OCI-LY3 (cell line): ENCODE results near the gene MVB12A.
A peak's percentile ranks its signal among the peaks of the same experiment; 100 is the strongest.

Experiments used
- H2AFZ ChIP-seq: fragments of 200-600, 300-600 bp; shearing (Covaris generic); 2 replicates; pipeline ENCODE4 v1.6.0; 2014; ENCODE audit warnings: antibody characterized with exemption, low read depth, low read length
- H3K27ac ChIP-seq: fragments of 200-600, 300-600 bp; sonication (generic); 2 replicates; pipeline ENCODE4 v1.5.1; 2014; ENCODE audit warnings: mild to moderate bottlenecking, low read length, moderate library complexity, mixed read lengths
- H3K27me3 ChIP-seq: fragments of 200-600, 300-600 bp; sonication (generic); 2 replicates; pipeline ENCODE4 v1.6.1; 2014; ENCODE audit warnings: low read depth, low read length, mixed read lengths
- H3K36me3 ChIP-seq: fragments of 200-600, 300-600 bp; sonication (generic); replicated peaks from 2 replicates; pipeline ENCODE3; 2014; ENCODE audit warnings: low read depth, low read length, mixed read lengths
- H3K4me1 ChIP-seq: fragments of 300-600, 200-600 bp; sonication (generic); 2 replicates; pipeline ENCODE4 v1.6.1; 2014; ENCODE audit warnings: low read length, mixed read lengths
- H3K4me2 ChIP-seq: fragments of 200-600, 300-600 bp; sonication (generic); 2 replicates; pipeline ENCODE4 v1.6.1; 2014; ENCODE audit warnings: low read length, mixed read lengths
- H3K4me3 ChIP-seq: fragments of 300-600, 200-600 bp; sonication (generic); 2 replicates; pipeline ENCODE4 v1.5.1; 2014; ENCODE audit warnings: antibody characterized with exemption, mild to moderate bottlenecking, low read length, moderate library complexity
- H3K79me2 ChIP-seq: fragments of 300-600, 200-600 bp; shearing (Covaris generic); 2 replicates; pipeline ENCODE4 v1.6.1; 2014; ENCODE audit warnings: mild to moderate bottlenecking, low read length, mixed read lengths
- H3K9ac ChIP-seq: fragments of 300-600, 200-600 bp; shearing (Covaris generic); 2 replicates; pipeline ENCODE4 v1.6.0; 2014; ENCODE audit warnings: mild to moderate bottlenecking, low read length, moderate library complexity
- H3K9me3 ChIP-seq: fragments of 200-600, 300-600 bp; shearing (Covaris generic); 2 replicates; pipeline ENCODE4 v1.6.1; 2014; ENCODE audit warnings: low read length, mixed read lengths; ENCODE audit not compliant: insufficient read depth
- H4K20me1 ChIP-seq: fragments of 200-600, 300-600 bp; sonication (generic); 2 replicates; pipeline ENCODE4 v1.6.1; 2016; ENCODE audit warnings: low read length, mixed read lengths; ENCODE audit not compliant: insufficient read depth
- EZH2phosphoT487 ChIP-seq: fragments of 200-600 bp; shearing (Covaris generic); IDR thresholded peaks from 2 replicates; pipeline ENCODE4 v1.6.1; 2018; ENCODE audit warnings: antibody characterized with exemption, mixed run types, low read depth
- TF ChIP-seq, protein P1 (sequence below): fragments of 200-600, 300-600 bp; sonication (generic); IDR thresholded peaks from 2 replicates; pipeline ENCODE4 v1.5.1; 2014; ENCODE audit warnings: antibody characterized with exemption, low read length, low read depth

The MVB12A gene

DNA sequence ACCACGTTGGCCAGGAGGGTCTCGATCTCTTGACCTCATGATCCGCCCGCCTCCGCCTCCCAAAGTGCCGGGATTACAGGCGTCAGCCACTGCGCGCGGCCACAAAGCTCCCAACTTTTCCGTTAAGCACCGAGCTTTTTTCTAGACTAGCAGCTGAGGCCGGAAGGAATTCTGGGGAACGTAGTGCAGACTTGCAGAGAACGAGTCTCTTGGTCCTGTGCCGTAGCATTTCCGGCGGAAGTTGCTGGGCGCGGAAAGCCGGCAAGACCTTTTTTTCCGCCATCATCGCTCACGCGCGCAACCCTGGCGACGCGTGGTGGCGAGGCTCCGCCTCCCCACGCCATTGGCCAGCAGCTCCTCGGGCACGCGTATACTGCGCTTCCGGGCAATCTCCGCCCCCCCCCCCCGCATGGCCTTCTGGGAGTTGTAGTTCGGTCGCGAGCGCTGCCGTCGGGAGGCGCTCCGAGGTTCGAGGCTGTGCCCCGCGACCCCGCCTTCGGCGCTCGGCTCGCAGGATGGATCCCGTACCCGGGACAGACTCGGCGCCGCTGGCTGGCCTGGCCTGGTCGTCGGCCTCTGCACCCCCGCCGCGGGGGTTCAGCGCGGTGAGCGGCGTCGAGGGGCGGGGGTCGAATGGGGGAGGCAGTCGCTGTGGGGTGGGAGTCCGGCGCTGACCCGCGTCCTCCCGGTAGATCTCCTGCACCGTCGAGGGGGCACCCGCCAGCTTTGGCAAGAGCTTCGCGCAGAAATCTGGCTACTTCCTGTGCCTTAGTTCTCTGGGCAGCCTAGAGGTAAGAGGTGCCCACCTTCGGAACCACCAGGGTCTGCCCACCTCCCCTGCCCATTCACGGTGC lies at the start of gene MVB12A:
TSS of gene MVB12A (plus strand) at position 427 of the 854 bp plus-strand sequence. CDS start at position 516, 89 bp downstream.
- H3K27me3 ChIP-seq, result no peaks in the 10 kb centered on the region
- H3K4me3 ChIP-seq, result peak within 1 kb of the TSS; percentile 85
- no peak for TF ChIP-seq EZH2phosphoT487
- TF ChIP-seq, protein P1, sequence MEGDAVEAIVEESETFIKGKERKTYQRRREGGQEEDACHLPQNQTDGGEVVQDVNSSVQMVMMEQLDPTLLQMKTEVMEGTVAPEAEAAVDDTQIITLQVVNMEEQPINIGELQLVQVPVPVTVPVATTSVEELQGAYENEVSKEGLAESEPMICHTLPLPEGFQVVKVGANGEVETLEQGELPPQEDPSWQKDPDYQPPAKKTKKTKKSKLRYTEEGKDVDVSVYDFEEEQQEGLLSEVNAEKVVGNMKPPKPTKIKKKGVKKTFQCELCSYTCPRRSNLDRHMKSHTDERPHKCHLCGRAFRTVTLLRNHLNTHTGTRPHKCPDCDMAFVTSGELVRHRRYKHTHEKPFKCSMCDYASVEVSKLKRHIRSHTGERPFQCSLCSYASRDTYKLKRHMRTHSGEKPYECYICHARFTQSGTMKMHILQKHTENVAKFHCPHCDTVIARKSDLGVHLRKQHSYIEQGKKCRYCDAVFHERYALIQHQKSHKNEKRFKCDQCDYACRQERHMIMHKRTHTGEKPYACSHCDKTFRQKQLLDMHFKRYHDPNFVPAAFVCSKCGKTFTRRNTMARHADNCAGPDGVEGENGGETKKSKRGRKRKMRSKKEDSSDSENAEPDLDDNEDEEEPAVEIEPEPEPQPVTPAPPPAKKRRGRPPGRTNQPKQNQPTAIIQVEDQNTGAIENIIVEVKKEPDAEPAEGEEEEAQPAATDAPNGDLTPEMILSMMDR, result no peak
- H3K4me2 ChIP-seq, result peak within 1 kb of the TSS; percentile 91
- H3K9ac ChIP-seq, result peak within 1 kb of the TSS; percentile 88
- peaks cover 12% of the 10 kb centered on the region for H3K4me1 ChIP-seq
- no peaks in the 10 kb centered on the region for H4K20me1 ChIP-seq
- H3K36me3 ChIP-seq, result no peaks in the 10 kb centered on the region
- no peaks in the 10 kb centered on the region for H3K9me3 ChIP-seq
- H3K79me2 ChIP-seq, result no peaks in the 10 kb centered on the region
- H3K27ac ChIP-seq, result peak within 1 kb of the TSS; percentile 53
- H2AFZ ChIP-seq, result peak within 1 kb of the TSS; percentile 97

DNA sequence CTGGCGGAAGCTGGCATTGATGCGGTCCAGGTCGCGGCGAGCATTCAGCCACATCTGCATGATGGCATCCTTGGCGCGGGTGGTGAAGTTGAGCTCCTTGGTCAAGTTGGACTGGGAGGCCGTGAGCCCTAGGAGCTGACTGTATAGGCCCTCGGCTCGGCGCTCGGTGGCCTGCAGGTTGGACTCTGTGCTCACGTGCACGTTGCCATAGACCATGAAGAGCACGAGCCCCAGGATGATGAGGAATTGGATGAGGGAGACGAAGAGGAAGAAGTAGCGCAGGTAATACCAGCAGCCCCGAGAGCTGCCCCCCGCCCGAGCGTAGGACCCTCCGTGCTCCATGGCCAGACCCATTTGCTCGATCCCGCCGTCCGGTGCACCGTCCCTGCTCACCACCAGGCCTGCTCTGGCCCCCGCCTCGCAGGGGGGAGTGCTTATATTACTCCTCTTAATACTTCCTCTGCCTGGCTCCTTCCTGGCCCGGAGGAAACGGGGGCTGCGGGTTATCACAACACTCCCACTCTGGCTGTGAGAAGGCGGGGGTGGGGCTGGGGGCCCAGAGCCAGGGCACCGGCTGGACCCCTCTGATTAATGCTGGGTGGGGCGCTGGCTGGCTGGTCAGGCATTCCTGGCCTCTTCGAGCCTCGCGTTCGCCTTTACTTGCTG lies 42.8 kb upstream of the MVB12A start, which contains the start of gene PLVAP:
TSS of gene PLVAP (minus strand) at position 408 of the 666 bp plus-strand sequence. CDS start at position 354, 54 bp downstream.
- TF ChIP-seq, protein P1, result no peak
- no peak for TF ChIP-seq EZH2phosphoT487
- H3K9ac ChIP-seq, result no peak within 1 kb of the TSS
- H3K4me3 ChIP-seq, result no peak within 1 kb of the TSS
- H3K4me2 ChIP-seq, result no peak within 1 kb of the TSS
- H4K20me1 ChIP-seq, result no peaks in the 10 kb centered on the region
- H3K36me3 ChIP-seq, result no peaks in the 10 kb centered on the region
- peaks cover 6% of the 10 kb centered on the region; the same call in 1 of the 2 replicates for H3K27me3 ChIP-seq
- H3K9me3 ChIP-seq, result 0 out of 2 replicates have a peak, but pooled peaks cover 3% of the 10 kb centered on the region
- no peaks in the 10 kb centered on the region for H3K79me2 ChIP-seq
- no peaks in the 10 kb centered on the region for H3K4me1 ChIP-seq
- no peak within 1 kb of the TSS for H3K27ac ChIP-seq
- no peak within 1 kb of the TSS for H2AFZ ChIP-seq

DNA sequence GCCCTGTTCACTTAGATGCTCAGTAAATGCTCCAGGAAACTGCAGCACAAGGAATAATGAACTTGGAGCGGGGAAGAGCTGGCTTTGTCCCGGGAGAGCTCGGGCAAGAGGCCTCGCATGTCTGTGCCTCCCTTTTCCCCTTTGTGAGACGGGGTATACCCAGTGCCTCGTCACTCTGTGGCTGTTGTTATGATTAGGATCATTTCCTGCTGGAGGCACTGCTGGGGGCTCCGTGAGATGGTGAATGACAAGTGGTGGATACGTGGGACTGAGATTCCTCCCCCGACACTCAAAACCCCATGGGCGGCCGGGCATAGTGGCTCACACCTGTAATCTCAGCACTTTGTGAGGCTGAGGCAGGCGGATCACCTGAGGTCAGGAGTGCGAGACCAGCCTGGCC lies 41.6 kb upstream of the MVB12A start:
- no peaks in the 10 kb centered on the region for H4K20me1 ChIP-seq
- no peak for TF ChIP-seq EZH2phosphoT487
- TF ChIP-seq, protein P1, result no peak
- peaks cover 9% of the 10 kb centered on the region for H3K4me1 ChIP-seq

DNA sequence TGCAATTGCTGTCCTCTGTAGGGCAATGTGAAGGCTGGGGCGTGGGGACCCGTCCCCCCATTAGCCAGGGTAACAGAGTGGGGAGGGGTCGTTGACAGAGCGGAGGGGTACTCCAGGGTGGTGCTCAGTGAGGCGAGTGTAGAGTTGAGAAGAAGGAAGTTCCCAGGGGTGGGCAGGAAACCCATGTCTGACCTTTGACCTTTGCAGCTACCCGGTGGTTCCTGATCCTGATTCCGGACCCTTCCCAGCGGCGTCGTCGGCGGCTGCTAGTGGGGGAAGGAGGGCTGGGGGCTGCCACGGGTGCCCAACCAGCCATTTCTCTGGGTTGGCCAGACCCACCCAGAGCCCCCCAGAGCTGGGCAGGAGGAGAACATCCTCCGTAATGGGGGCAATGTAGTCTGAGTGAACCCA lies 40.6 kb upstream of the MVB12A start:
- H3K36me3 ChIP-seq, result no peaks in the 10 kb centered on the region
- H3K27me3 ChIP-seq, result peaks cover 6% of the 10 kb centered on the region; the same call in 1 of the 2 replicates
- H3K79me2 ChIP-seq, result no peaks in the 10 kb centered on the region
- TF ChIP-seq, protein P1, result no peak
- TF ChIP-seq EZH2phosphoT487, result no peak
- H4K20me1 ChIP-seq, result no peaks in the 10 kb centered on the region
- no peak overlapping the region for H3K27ac ChIP-seq
- no peak overlapping the region for H3K9ac ChIP-seq
- H3K4me3 ChIP-seq, result no peak overlapping the region
- H3K9me3 ChIP-seq, result 0 out of 2 replicates have a peak, but pooled peaks cover 3% of the 10 kb centered on the region
- H3K4me1 ChIP-seq, result peaks cover 12% of the 10 kb centered on the region
- no peak overlapping the region for H3K4me2 ChIP-seq
- H2AFZ ChIP-seq, result no peak overlapping the region

More for the DNA sequence above, 41.6 kb upstream of the MVB12A start:
- Histone ChIP-seq H3K27me3 (peaks cover 6% of the 10 kb centered on the region; the same call in 1 of the 2 replicates), H3K4me2 (no peak overlapping the region), H3K79me2 (no peaks in the 10 kb centered on the region), H3K4me3 (no peak overlapping the region), H3K9ac (no peak overlapping the region), H3K27ac (no peak overlapping the region), H2AFZ (no peak overlapping the region), H3K9me3 (0 out of 2 replicates have a peak, but pooled peaks cover 3% of the 10 kb centered on the region), H3K36me3 (no peaks in the 10 kb centered on the region)
